HG03060 (cell line): ENCODE measurements around the gene BIRC6.

Experiments
- ATAC-seq: cut with Tn5 transposase; IDR thresholded peaks from one replicate; pipeline ENCODE4 v1.9.1; 2021; ENCODE audit warnings: low read depth, moderate number of reproducible peaks; ENCODE audit not compliant: unreplicated experiment

Gene BIRC6

GRCh38 chr2:32375228-32375892 is 18.5 kb downstream of the BIRC6 start:
- ATAC-seq, result no peak

- ATAC-seq, result no peak
Measured at GRCh38 chr2:32376756-32377155, 19.9 kb downstream of the BIRC6 start.

- ATAC-seq, result no peak
Measured at GRCh38 chr2:32377928-32378327, 21.1 kb downstream of the BIRC6 start.

GRCh38 chr2:32379352-32379751 is 22.5 kb downstream of the BIRC6 start:
- no peak for ATAC-seq

- no peak for ATAC-seq
Measured at GRCh38 chr2:32383858-32384257, 27.0 kb downstream of the BIRC6 start.

GRCh38 chr2:32384529-32384928 is 27.7 kb downstream of the BIRC6 start:
- no peak for ATAC-seq

- ATAC-seq, result no peak
Measured at GRCh38 chr2:32386739-32387138, 29.9 kb downstream of the BIRC6 start.

GRCh38 chr2:32399221-32399620 is 42.4 kb downstream of the BIRC6 start:
- ATAC-seq, result no peak

- no peak for ATAC-seq
Measured at GRCh38 chr2:32402091-32402490, 45.3 kb downstream of the BIRC6 start.

- ATAC-seq, result no peak
Measured at GRCh38 chr2:32403782-32404181, 47.0 kb downstream of the BIRC6 start.

GRCh38 chr2:32404691-32405090 is 47.9 kb downstream of the BIRC6 start:
- no peak for ATAC-seq

- ATAC-seq, result no peak
Measured at GRCh38 chr2:32416519-32416918, 59.7 kb downstream of the BIRC6 start.

- ATAC-seq, result no peak
Measured at GRCh38 chr2:32417659-32418058, 60.8 kb downstream of the BIRC6 start.

GRCh38 chr2:32418778-32419177 is 62.0 kb downstream of the BIRC6 start:
- no peak for ATAC-seq

- ATAC-seq, result no peak
Measured at GRCh38 chr2:32422133-32422532, 65.3 kb downstream of the BIRC6 start.

- ATAC-seq, result no peak
Measured at GRCh38 chr2:32423536-32423935, 66.7 kb downstream of the BIRC6 start.

- ATAC-seq, result no peak
Measured at GRCh38 chr2:32424739-32425138, 67.9 kb downstream of the BIRC6 start.

- no peak for ATAC-seq
Measured at GRCh38 chr2:32425719-32426141, 68.9 kb downstream of the BIRC6 start.

GRCh38 chr2:32427672-32428610 is 71.1 kb downstream of the BIRC6 start:
- ATAC-seq, result no peak

- no peak for ATAC-seq
Measured at GRCh38 chr2:32430804-32431203, 74.0 kb downstream of the BIRC6 start.

- no peak for ATAC-seq
Measured at GRCh38 chr2:32436150-32436549, 79.3 kb downstream of the BIRC6 start.

- ATAC-seq, result no peak
Measured at GRCh38 chr2:32442020-32442467, 85.2 kb downstream of the BIRC6 start.
